Vagina (tissue), 2 donors: ENCODE results near the gene AKR1C2. TPM values are rescaled to one million over a fixed set of nuclear protein-coding genes. Genes with fewer than 3 reads are reported as not detected.
A peak's percentile ranks its signal among the peaks of the same experiment; 100 is the strongest.
"Not testable (repeated sequence)": the region's sequence is repeated elsewhere in the genome, so short reads cannot be mapped to it uniquely, and the experiment has no call there.

Source experiments
- DNase-seq, 2 donors: peaks; one replicate each; pipeline ENCODE4 v3.0.0-alpha.2; 2017; ENCODE audit errors: extremely low spot score in 2 of 2
- H3K27ac ChIP-seq: fragments of 200-600 bp; sonication (generic); one replicate; pipeline ENCODE4 v1.5.1; 2019
- H3K27me3 ChIP-seq: fragments of 200-600 bp; sonication (generic); one replicate; pipeline ENCODE4 v1.5.1; 2019
- H3K36me3 ChIP-seq, 2 donors: fragments of 200-600 bp; sonication (generic); one replicate each; pipeline ENCODE4 v1.5.1; 2017 to 2019
- H3K4me1 ChIP-seq: fragments of 200-600 bp; sonication (generic); one replicate; pipeline ENCODE4 v1.5.1; 2019
- H3K4me3 ChIP-seq, 2 donors: fragments of 200-600 bp; sonication (generic); 1 replicate in 1 of 2; 2 replicates in 1 of 2; pipeline ENCODE4 v1.5.1; 2016 to 2019
- H3K9me3 ChIP-seq: fragments of 200-600 bp; sonication (generic); one replicate; pipeline ENCODE4 v1.5.1; 2019
- POLR2A ChIP-seq, 2 donors: fragments of 450-650 bp; IDR thresholded peaks; one replicate each; pipeline ENCODE4 v1.6.1; 2017; ENCODE audit warnings: antibody characterized with exemption in 2 of 2, mild to moderate bottlenecking in 2 of 2, moderate library complexity in 2 of 2
- POLR2AphosphoS5 ChIP-seq, 2 donors: sonication (generic); formaldehyde crosslinking; IDR thresholded peaks; one replicate each; pipeline ENCODE4 v1.9.0; 2017; ENCODE audit warnings: antibody characterized with exemption in 2 of 2, mild to moderate bottlenecking in 2 of 2, low read depth in 1 of 2; ENCODE audit not compliant: insufficient read depth in 1 of 2
- intact Hi-C: fragments of 100-400 bp; cut with DNase I; formaldehyde crosslinking; loops from one replicate; pipeline ENCODE4 v1.15.1; 2023
- total RNA-seq: library from RNA; depleted of rRNA; stranded (reverse); fragments of >200 nt; gene quantifications from one replicate; pipeline ENCODE4 v1.2.3, GENCODE V29; 2016
- TF ChIP-seq, protein P1 (sequence below), 3 experiments: fragments of 450-650 bp in 2 of 3; fragments of 200-600 bp in 1 of 3; sonication (generic) in 1 of 3; IDR thresholded peaks; one replicate each; pipeline ENCODE4 v1.5.1; 2017 to 2019; ENCODE audit warnings: antibody characterized with exemption in 3 of 3, mild to moderate bottlenecking in 2 of 3, moderate library complexity in 2 of 3

Gene AKR1C2
- total RNA-seq, 1 donor from 2014 or later: 104 TPM

DNA sequence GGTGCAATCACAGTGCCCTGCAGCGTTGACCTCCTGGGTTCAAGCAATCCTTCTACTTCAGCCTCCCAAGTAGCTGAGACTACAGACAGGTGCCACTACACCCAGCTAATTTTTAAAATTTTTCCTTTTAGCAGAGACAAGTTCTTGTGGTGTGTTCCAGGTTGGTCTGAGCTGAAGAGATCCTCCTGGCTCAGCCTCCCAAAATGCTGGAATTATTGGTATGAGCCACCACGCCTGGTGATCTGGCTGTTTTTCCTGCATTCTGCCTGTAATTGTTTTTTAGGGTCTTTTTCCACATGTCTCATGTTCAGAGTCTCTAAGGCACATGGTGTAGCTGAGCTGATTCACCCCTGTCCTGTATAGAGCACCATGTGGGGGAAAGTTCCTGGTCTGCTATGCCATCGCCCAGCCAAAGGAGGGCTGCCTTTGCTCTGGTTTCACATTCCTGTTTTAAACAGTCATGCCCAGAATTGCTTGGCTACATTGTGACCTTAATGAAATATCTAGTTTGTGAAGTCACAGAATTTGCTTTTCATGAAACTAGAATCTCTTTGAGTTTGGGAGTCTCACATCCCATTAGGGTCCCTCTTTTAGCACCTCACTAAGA is 15.1 kb upstream of the AKR1C2 start:
- peaks cover 24% of the 10 kb centered on the region for H3K4me1 ChIP-seq
- intact Hi-C loops: loop anchor here (5.0 kb wide), 1 partner anchor 76 kb away; no protein-coding TSS in a partner anchor
- not testable (repeated sequence) for H3K4me3 ChIP-seq, H3K27me3 ChIP-seq, DNase-seq, H3K36me3 ChIP-seq, H3K9me3 ChIP-seq
- peak overlapping the region; percentile 61 for H3K27ac ChIP-seq

- intact Hi-C loops: loop anchor here (5.0 kb wide), 1 partner anchor 76 kb away; no protein-coding TSS in a partner anchor
- H3K9me3 ChIP-seq: no peaks in the 10 kb centered on the region
- no peak overlapping the region for H3K4me3 ChIP-seq
- H3K27ac ChIP-seq: no peak overlapping the region
- no peak for DNase-seq
- H3K27me3 ChIP-seq: no peaks in the 10 kb centered on the region
- no peak for TF ChIP-seq POLR2A (IDR thresholded peaks at IDR 0.05)
- no peak for TF ChIP-seq POLR2AphosphoS5 (IDR thresholded peaks at IDR 0.05; ENCODE audit: insufficient read depth in 1 of 2, low read depth in 1 of 2)
- TF ChIP-seq, protein P1, sequence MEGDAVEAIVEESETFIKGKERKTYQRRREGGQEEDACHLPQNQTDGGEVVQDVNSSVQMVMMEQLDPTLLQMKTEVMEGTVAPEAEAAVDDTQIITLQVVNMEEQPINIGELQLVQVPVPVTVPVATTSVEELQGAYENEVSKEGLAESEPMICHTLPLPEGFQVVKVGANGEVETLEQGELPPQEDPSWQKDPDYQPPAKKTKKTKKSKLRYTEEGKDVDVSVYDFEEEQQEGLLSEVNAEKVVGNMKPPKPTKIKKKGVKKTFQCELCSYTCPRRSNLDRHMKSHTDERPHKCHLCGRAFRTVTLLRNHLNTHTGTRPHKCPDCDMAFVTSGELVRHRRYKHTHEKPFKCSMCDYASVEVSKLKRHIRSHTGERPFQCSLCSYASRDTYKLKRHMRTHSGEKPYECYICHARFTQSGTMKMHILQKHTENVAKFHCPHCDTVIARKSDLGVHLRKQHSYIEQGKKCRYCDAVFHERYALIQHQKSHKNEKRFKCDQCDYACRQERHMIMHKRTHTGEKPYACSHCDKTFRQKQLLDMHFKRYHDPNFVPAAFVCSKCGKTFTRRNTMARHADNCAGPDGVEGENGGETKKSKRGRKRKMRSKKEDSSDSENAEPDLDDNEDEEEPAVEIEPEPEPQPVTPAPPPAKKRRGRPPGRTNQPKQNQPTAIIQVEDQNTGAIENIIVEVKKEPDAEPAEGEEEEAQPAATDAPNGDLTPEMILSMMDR (IDR thresholded peaks at IDR 0.05): no peak
- H3K36me3 ChIP-seq: no peaks in the 10 kb centered on the region
- H3K4me1 ChIP-seq: peaks cover 24% of the 10 kb centered on the region
These were observed 14.5 kb upstream of the AKR1C2 start for GRCh38 chr10:5018134-5018533.

GRCh38 chr10:5014936-5015335 is 11.3 kb upstream of the AKR1C2 start:
- intact Hi-C loops: loop anchor here (5.0 kb wide), 1 partner anchor 73 kb away; no protein-coding TSS in a partner anchor
- DNase-seq: no peak

GRCh38 chr10:5014200-5014910 is 10.7 kb upstream of the AKR1C2 start:
- intact Hi-C loops, H3K27ac ChIP-seq: not testable (repeated sequence)

More at GRCh38 chr10:5014936-5015335, 11.3 kb upstream of the AKR1C2 start:
- Histone ChIP-seq H3K27me3 (no peaks in the 10 kb centered on the region), H3K4me1 (peaks cover 18% of the 10 kb centered on the region), H3K9me3 (no peaks in the 10 kb centered on the region), H3K27ac (no peak overlapping the region), H3K36me3 (no peaks in the 10 kb centered on the region), H3K4me3 (no peak overlapping the region)
- TF ChIP-seq POLR2A (IDR thresholded peaks at IDR 0.05) (no peak), POLR2AphosphoS5 (IDR thresholded peaks at IDR 0.05; ENCODE audit: insufficient read depth in 1 of 2, low read depth in 1 of 2) (no peak)
- TF ChIP-seq, protein P1 (IDR thresholded peaks at IDR 0.05): no peak

GRCh38 chr10:5013385-5013784 is 9.7 kb upstream of the AKR1C2 start:
- DNase-seq: no peak
- H3K27ac ChIP-seq: no peak overlapping the region
- intact Hi-C loops: no loop called here
- TF ChIP-seq POLR2AphosphoS5 (IDR thresholded peaks at IDR 0.05; ENCODE audit: insufficient read depth in 1 of 2, low read depth in 1 of 2) (no peak), POLR2A (IDR thresholded peaks at IDR 0.05) (no peak)
- TF ChIP-seq, protein P1 (IDR thresholded peaks at IDR 0.05): no peak
- no peak overlapping the region for H3K4me3 ChIP-seq
- H3K4me1 ChIP-seq: peaks cover 8% of the 10 kb centered on the region
- H3K36me3 ChIP-seq: no peaks in the 10 kb centered on the region
- no peaks in the 10 kb centered on the region for H3K9me3 ChIP-seq
- H3K27me3 ChIP-seq: no peaks in the 10 kb centered on the region

More at GRCh38 chr10:5014200-5014910, 10.7 kb upstream of the AKR1C2 start:
- DNase-seq, H3K9me3 ChIP-seq, H3K36me3 ChIP-seq, H3K4me3 ChIP-seq, H3K27me3 ChIP-seq: not testable (repeated sequence)
- peaks cover 12% of the 10 kb centered on the region for H3K4me1 ChIP-seq

DNA sequence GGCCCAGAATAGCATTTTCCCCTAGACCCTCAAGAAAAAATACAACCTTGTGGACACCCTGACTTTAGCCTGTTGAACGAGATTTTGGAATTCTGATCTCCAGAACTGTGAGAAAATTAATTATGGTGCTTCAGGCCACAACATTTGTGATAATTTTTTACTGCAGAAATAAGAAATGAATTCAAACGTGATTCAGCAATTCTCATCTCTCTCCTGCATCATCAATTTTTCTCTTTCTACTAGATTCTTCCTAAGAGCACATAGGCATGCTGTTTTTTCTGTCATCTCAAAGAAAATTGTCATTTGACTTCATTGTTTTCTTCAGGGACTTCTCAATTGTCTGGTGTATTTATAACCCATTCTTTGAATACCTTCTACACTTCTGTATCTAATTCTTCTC is 8.9 kb upstream of the AKR1C2 start:
- Histone ChIP-seq H3K36me3 (no peaks in the 10 kb centered on the region), H3K27ac (no peak overlapping the region), H3K4me3 (no peak overlapping the region), H3K27me3 (no peaks in the 10 kb centered on the region), H3K4me1 (peaks cover under 1% of the 10 kb centered on the region), H3K9me3 (no peaks in the 10 kb centered on the region)
- TF ChIP-seq POLR2AphosphoS5 (IDR thresholded peaks at IDR 0.05; ENCODE audit: insufficient read depth in 1 of 2, low read depth in 1 of 2) (no peak), POLR2A (IDR thresholded peaks at IDR 0.05) (no peak)
- TF ChIP-seq, protein P1 (IDR thresholded peaks at IDR 0.05): no peak
- intact Hi-C loops: no loop called here
- DNase-seq: no peak

DNA sequence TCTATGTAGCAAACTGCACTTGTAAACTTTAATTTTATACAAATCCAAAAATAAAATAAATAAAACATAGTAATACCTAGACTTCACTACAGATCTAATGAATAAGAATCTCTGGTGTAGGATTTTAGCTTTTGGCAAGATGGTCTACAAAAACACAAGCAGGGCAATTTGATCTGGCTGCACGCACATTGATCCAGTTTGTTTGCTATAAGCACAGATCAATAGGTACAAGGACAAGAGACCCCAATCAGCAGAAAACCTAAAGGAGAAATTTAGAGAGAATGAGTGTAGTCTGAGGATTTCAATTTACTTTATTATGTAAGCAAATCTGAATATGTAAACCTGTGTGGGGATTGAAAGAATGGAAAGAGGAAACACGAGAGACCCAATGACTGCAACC is 7.7 kb upstream of the AKR1C2 start:
- H3K4me1 ChIP-seq, H3K36me3 ChIP-seq, intact Hi-C loops, DNase-seq, H3K27ac ChIP-seq, H3K27me3 ChIP-seq, H3K4me3 ChIP-seq, H3K9me3 ChIP-seq: not testable (repeated sequence)

DNA sequence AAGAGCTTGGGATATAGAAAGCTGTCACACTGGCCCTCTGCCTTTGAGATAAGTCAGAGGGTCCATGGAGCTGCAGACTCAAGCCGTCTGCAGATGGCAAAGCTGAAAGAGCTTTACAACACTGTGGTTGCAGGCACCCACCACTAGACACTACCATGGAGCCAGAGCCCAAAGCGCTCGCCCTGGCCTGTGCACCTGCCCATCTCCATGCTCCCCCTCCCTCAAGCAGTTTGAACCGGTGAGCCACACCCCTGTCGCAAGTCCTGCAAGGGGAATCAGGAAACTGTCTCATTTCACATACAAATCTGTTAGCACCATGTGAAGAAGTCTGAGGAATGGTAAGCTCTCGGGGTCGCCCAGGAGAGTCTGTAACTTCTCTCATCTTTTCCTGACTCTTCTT is 6.4 kb upstream of the AKR1C2 start:
- H3K27me3 ChIP-seq, intact Hi-C loops, H3K4me3 ChIP-seq, DNase-seq, H3K27ac ChIP-seq, H3K4me1 ChIP-seq, H3K36me3 ChIP-seq, H3K9me3 ChIP-seq: not testable (repeated sequence)
